Esophagus squamous epithelium (tissue), 4 donors: ENCODE data around the gene CCDC40.

ENCODE experiments used
- POLR2A ChIP-seq, 4 donors: fragments of 450-650 bp; IDR thresholded peaks; one replicate each; pipeline ENCODE4 v1.6.1; 2017; ENCODE audit warnings: antibody characterized with exemption in 4 of 4, mild to moderate bottlenecking in 4 of 4, moderate library complexity in 3 of 4
- TF ChIP-seq, protein P1 (sequence below), 6 experiments: fragments of 450-650 bp in 4 of 6; fragments of 200-600 bp in 2 of 6; sonication (generic) in 2 of 6; IDR thresholded peaks; one replicate each; pipeline ENCODE4 v1.5.1; 2016 to 2019; ENCODE audit warnings: antibody characterized with exemption in 6 of 6, mild to moderate bottlenecking in 4 of 6, moderate library complexity in 4 of 6

- no peak for TF ChIP-seq POLR2A (IDR thresholded peaks at IDR 0.05)
- TF ChIP-seq, protein P1, sequence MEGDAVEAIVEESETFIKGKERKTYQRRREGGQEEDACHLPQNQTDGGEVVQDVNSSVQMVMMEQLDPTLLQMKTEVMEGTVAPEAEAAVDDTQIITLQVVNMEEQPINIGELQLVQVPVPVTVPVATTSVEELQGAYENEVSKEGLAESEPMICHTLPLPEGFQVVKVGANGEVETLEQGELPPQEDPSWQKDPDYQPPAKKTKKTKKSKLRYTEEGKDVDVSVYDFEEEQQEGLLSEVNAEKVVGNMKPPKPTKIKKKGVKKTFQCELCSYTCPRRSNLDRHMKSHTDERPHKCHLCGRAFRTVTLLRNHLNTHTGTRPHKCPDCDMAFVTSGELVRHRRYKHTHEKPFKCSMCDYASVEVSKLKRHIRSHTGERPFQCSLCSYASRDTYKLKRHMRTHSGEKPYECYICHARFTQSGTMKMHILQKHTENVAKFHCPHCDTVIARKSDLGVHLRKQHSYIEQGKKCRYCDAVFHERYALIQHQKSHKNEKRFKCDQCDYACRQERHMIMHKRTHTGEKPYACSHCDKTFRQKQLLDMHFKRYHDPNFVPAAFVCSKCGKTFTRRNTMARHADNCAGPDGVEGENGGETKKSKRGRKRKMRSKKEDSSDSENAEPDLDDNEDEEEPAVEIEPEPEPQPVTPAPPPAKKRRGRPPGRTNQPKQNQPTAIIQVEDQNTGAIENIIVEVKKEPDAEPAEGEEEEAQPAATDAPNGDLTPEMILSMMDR (IDR thresholded peaks at IDR 0.05) = no peak
These were observed 109.9 kb downstream of the CCDC40 start for GRCh38 chr17:80146121-80147034.
